HepG2 (cell line): ENCODE results near the gene MCRIP2. TPM values are rescaled to one million over a fixed set of nuclear protein-coding genes. Genes with fewer than 3 reads are reported as not detected.

Experiments
- E2F2 ChIP-seq: sonication (generic); formaldehyde crosslinking; IDR thresholded peaks from 2 replicates; pipeline ENCODE4 v1.4.0; 2020; ENCODE audit warnings: missing genetic modification reagents, borderline replicate concordance
- ZNF234 ChIP-seq: sonication (generic); formaldehyde crosslinking; conservative IDR thresholded peaks from 2 replicates; pipeline ENCODE4 v1.5.1; 2020; ENCODE audit warnings: mild to moderate bottlenecking, missing genetic modification reagents
- ZNF407 ChIP-seq: sonication (generic); formaldehyde crosslinking; IDR thresholded peaks from one replicate; pipeline ENCODE4 v1.5.1; 2020; ENCODE audit warnings: mild to moderate bottlenecking, missing genetic modification reagents; ENCODE audit errors: not compliant biosample characterization
- polyA plus RNA-seq, 8 experiments: library from polyadenylated mRNA; depleted of rRNA in 3 of 8; stranded (reverse) in 7 of 8; unstranded in 1 of 8; fragments of >200 nt; fragmentation: Illumina TruSeq in 4 of 8; extraction: Trizol in 4 of 8; gene quantifications; 2 replicates each; pipeline versions ENCODE4 v1.2.1 to v1.2.3, GENCODE V29; 2011 to 2016; ENCODE audit warnings: low read depth in 4 of 8, missing spikeins in 1 of 8, mixed read lengths in 1 of 8; ENCODE audit not compliant: insufficient read depth in 1 of 8
- total RNA-seq, 5 experiments: library from RNA; depleted of rRNA; stranded (reverse); fragments of >200 nt; fragmentation: Illumina TruSeq; extraction: Trizol; gene quantifications; 2 replicates each; pipeline ENCODE4 v1.2.3, GENCODE V29; 2016; ENCODE audit warnings: low read depth in 1 of 5
- TF ChIP-seq, protein P1 (sequence below): sonication (generic); formaldehyde crosslinking; IDR thresholded peaks from 2 replicates; pipeline ENCODE4 v1.5.1; 2020; ENCODE audit warnings: mild to moderate bottlenecking, missing genetic modification reagents, moderate library complexity
- TF ChIP-seq, protein P2 (sequence below): sonication (generic); formaldehyde crosslinking; IDR thresholded peaks from 2 replicates; pipeline ENCODE4 v1.4.0; 2020; ENCODE audit warnings: missing genetic modification reagents, mild to moderate bottlenecking, borderline replicate concordance

MCRIP2 gene
- total and polyA plus RNA-seq, 2 of the 13 experiments (the other 11 are each of a cell fraction or from before 2014, with no cell fraction given), result 39.6 to 76.7 TPM

DNA sequence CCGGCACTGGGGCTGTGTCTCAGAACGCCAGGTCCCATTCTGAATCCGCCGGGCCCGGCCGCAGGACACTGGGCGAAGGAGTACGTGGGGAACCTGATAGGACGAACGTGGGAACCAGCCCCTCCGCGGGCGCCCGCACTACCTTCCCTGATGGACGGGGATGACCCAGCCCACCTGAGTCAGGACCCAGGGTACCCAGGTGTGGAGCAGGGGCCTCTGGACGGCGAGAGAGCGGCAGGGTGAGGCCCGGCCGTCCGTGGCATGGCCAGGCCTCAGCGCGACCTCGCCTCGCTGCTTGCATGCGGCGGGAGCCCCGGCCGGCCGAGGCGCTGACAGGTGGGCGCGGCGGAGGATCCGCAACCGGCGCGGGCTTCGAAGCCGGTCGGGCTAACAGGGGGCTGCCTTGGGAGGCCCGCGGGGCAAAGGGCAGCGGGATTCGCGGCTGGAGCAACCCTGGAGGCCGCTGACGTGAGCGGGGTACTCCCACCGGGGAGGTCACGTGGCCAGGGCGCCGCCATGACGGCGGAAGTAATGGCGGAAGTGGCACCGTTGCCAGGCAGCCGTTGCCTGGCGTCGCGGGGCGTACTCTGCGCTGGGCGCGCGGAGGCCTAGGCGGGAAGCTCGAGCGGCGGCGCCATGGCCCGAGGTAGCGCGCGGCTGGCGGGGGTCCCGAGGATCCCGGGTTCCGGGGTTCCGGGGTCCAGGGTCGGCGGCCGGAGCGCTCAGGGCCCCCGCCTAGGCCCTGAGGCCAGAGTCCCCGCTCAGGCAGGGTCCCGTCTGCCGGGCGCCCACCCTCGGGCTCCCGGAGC, 7.4 kb downstream of the MCRIP2 start, which contains the start of gene WDR90 (continued):
- TF ChIP-seq ZNF407 (CRISPR knock-in tag) (no peak), E2F2 (CRISPR knock-in tag) (peak; percentile 19; the same call in 1 of the 2 replicates), ZNF234 (CRISPR knock-in tag) (no peak)
- TF ChIP-seq, protein P1, sequence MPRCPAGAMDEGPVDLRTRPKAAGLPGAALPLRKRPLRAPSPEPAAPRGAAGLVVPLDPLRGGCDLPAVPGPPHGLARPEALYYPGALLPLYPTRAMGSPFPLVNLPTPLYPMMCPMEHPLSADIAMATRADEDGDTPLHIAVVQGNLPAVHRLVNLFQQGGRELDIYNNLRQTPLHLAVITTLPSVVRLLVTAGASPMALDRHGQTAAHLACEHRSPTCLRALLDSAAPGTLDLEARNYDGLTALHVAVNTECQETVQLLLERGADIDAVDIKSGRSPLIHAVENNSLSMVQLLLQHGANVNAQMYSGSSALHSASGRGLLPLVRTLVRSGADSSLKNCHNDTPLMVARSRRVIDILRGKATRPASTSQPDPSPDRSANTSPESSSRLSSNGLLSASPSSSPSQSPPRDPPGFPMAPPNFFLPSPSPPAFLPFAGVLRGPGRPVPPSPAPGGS (CRISPR knock-in tag), result peak; percentile 67
- TF ChIP-seq, protein P2, sequence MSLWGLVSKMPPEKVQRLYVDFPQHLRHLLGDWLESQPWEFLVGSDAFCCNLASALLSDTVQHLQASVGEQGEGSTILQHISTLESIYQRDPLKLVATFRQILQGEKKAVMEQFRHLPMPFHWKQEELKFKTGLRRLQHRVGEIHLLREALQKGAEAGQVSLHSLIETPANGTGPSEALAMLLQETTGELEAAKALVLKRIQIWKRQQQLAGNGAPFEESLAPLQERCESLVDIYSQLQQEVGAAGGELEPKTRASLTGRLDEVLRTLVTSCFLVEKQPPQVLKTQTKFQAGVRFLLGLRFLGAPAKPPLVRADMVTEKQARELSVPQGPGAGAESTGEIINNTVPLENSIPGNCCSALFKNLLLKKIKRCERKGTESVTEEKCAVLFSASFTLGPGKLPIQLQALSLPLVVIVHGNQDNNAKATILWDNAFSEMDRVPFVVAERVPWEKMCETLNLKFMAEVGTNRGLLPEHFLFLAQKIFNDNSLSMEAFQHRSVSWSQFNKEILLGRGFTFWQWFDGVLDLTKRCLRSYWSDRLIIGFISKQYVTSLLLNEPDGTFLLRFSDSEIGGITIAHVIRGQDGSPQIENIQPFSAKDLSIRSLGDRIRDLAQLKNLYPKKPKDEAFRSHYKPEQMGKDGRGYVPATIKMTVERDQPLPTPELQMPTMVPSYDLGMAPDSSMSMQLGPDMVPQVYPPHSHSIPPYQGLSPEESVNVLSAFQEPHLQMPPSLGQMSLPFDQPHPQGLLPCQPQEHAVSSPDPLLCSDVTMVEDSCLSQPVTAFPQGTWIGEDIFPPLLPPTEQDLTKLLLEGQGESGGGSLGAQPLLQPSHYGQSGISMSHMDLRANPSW, result peak; percentile 60; the same call in 1 of the 2 replicates
